Mesenchymal stem cell (in vitro differentiated cells and primary cell): ENCODE measurements around the gene ERBB4.

Experiments used
- DNase-seq: peaks from one replicate; pipeline ENCODE4 v3.0.0-alpha.2; 2013
- H2AFZ ChIP-seq: one replicate; pipeline ENCODE4 v1.6.1; 2013; ENCODE audit warnings: low read depth, mild to moderate bottlenecking, control low read depth, inconsistent platforms, low read length, moderate library complexity
- H2AK5ac ChIP-seq: 2 replicates; pipeline ENCODE4 v1.6.1; 2013; ENCODE audit warnings: low read length, moderate library complexity, mild to moderate bottlenecking, inconsistent platforms; ENCODE audit not compliant: severe bottlenecking
- H2BK120ac ChIP-seq: one replicate; pipeline ENCODE4 v1.6.1; 2013; ENCODE audit warnings: low read depth, mild to moderate bottlenecking, inconsistent platforms, low read length, moderate library complexity
- H2BK12ac ChIP-seq, 2 experiments: one replicate each; pipeline ENCODE4 v1.6.1; 2013; ENCODE audit warnings: inconsistent platforms in 2 of 2, low read length in 2 of 2, mild to moderate bottlenecking in 2 of 2, moderate library complexity in 2 of 2, control low read depth in 1 of 2
- H2BK15ac ChIP-seq: one replicate; pipeline ENCODE4 v1.6.1; 2013; ENCODE audit warnings: mild to moderate bottlenecking, low read depth, inconsistent platforms; ENCODE audit not compliant: poor library complexity, severe bottlenecking
- H2BK5ac ChIP-seq: 2 replicates; pipeline ENCODE4 v1.6.1; 2013; ENCODE audit warnings: low read depth, mild to moderate bottlenecking, low read length, control low read depth, inconsistent platforms; ENCODE audit not compliant: poor library complexity, severe bottlenecking
- H3K14ac ChIP-seq, 2 experiments: one replicate each; pipeline ENCODE4 v1.6.1; 2013; ENCODE audit warnings: inconsistent platforms in 2 of 2, low read length in 2 of 2, control low read depth in 1 of 2, mild to moderate bottlenecking in 1 of 2, moderate library complexity in 1 of 2
- H3K18ac ChIP-seq, 2 experiments: one replicate each; pipeline ENCODE4 v1.6.1; 2013; ENCODE audit warnings: inconsistent platforms in 2 of 2, low read length in 2 of 2, control low read depth in 1 of 2, low read depth in 1 of 2, mild to moderate bottlenecking in 1 of 2
- H3K23ac ChIP-seq, 2 experiments: one replicate each; pipeline ENCODE4 v1.6.1; 2013; ENCODE audit warnings: inconsistent platforms in 2 of 2, low read length in 2 of 2, mild to moderate bottlenecking in 2 of 2, moderate library complexity in 2 of 2, control low read depth in 1 of 2
- H3K27ac ChIP-seq: 2 replicates; pipeline ENCODE4 v1.5.1; 2013; ENCODE audit warnings: mild to moderate bottlenecking, moderate library complexity, low read length, control low read depth, inconsistent platforms; ENCODE audit not compliant: poor library complexity, severe bottlenecking
- H3K27me3 ChIP-seq, 2 experiments: 2 replicates each; pipeline versions ENCODE4 v1.6.1 to v1.7.0; 2013; ENCODE audit warnings: low read length in 2 of 2, mild to moderate bottlenecking in 2 of 2, moderate library complexity in 2 of 2, control low read depth in 1 of 2, inconsistent platforms in 1 of 2; ENCODE audit not compliant: control insufficient read depth in 1 of 2, insufficient read depth in 1 of 2
- H3K36me3 ChIP-seq, 2 experiments: 2 replicates each; pipeline versions ENCODE4 v1.6.1 to v1.7.0; 2013; ENCODE audit warnings: low read length in 2 of 2, control low read depth in 1 of 2, inconsistent platforms in 1 of 2, low read depth in 1 of 2, mild to moderate bottlenecking in 1 of 2; ENCODE audit not compliant: insufficient read depth in 2 of 2, control insufficient read depth in 1 of 2
- H3K4ac ChIP-seq, 2 experiments: one replicate each; pipeline ENCODE4 v1.6.1; 2013; ENCODE audit warnings: inconsistent platforms in 2 of 2, low read length in 2 of 2, mild to moderate bottlenecking in 2 of 2, moderate library complexity in 2 of 2, control low read depth in 1 of 2, low read depth in 1 of 2
- H3K4me1 ChIP-seq: 2 replicates; pipeline ENCODE4 v1.6.1; 2013; ENCODE audit warnings: low read depth, low read length, control low read depth; ENCODE audit not compliant: control insufficient read depth, insufficient read depth
- H3K4me2 ChIP-seq: 2 replicates; pipeline ENCODE4 v1.6.1; 2013; ENCODE audit warnings: low read length, mild to moderate bottlenecking, inconsistent platforms; ENCODE audit not compliant: poor library complexity, severe bottlenecking
- H3K4me3 ChIP-seq, 2 experiments: 2 replicates each; pipeline versions ENCODE4 v1.5.1 to v1.7.0; 2013; ENCODE audit warnings: low read length in 2 of 2, mild to moderate bottlenecking in 2 of 2, control low read depth in 1 of 2, low read depth in 1 of 2; ENCODE audit not compliant: insufficient read depth in 1 of 2
- H3K79me1 ChIP-seq: replicated peaks from 2 replicates; pipeline ENCODE4 v1.6.1; 2013; ENCODE audit warnings: mild to moderate bottlenecking, control low read depth, low read length, inconsistent platforms; ENCODE audit not compliant: poor library complexity, severe bottlenecking
- H3K9ac ChIP-seq: 2 replicates; pipeline ENCODE4 v1.7.0; 2013; ENCODE audit warnings: mild to moderate bottlenecking, low read length, moderate library complexity
- H3K9me3 ChIP-seq: 2 replicates; pipeline ENCODE4 v1.7.0; 2013; ENCODE audit warnings: mild to moderate bottlenecking, low read length; ENCODE audit not compliant: control insufficient read depth
- H4K8ac ChIP-seq: one replicate; pipeline ENCODE4 v1.6.1; 2013; ENCODE audit warnings: inconsistent platforms, mild to moderate bottlenecking, low read length, moderate library complexity
- H4K91ac ChIP-seq: one replicate; pipeline ENCODE4 v1.6.1; 2013; ENCODE audit warnings: mild to moderate bottlenecking, low read length, inconsistent platforms
- WGBS: methylation state at CpG from one replicate; pipeline ENCODE4 v1.1.7; 2013; ENCODE audit warnings: mixed read lengths; 5-methylcytosine and 5-hydroxymethylcytosine counted together

Gene ERBB4

DNA sequence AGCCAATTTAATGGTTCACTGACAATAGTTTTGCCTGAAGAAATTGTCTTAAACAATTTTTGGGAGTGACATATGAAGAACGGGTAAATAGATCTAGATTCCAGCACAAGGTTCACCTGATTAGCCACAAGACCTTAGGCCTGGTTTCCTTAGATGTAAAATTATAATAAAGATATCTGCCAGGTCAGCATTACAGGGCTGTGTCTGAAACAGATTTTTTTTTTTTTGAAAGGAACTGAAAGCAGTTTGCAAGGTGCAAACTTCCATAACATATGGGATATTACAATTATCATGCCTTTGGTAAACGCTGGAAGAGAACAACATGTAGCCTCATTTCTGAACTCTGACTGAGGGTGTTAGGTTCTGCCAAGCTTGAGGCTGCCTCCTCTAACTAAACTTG, 599.4 kb downstream of the ERBB4 start:
- Histone ChIP-seq H3K36me3 (no peaks in the 10 kb centered on the region), H3K27me3 (no peaks in the 10 kb centered on the region), H2BK5ac (no peak overlapping the region), H3K9me3 (no peaks in the 10 kb centered on the region), H2BK15ac (no peak overlapping the region), H3K14ac (no peak overlapping the region), H3K18ac (no peak overlapping the region), H2BK120ac (no peak overlapping the region), H3K79me1 (no peaks in the 10 kb centered on the region), H3K4me1 (no peaks in the 10 kb centered on the region), H4K91ac (no peak overlapping the region), H2BK12ac (no peak overlapping the region), H2AK5ac (no peak overlapping the region), H3K4me2 (no peak overlapping the region), H3K27ac (no peak overlapping the region), H4K8ac (no peak overlapping the region), H2AFZ (no peak overlapping the region), H3K9ac (no peak overlapping the region), H3K4ac (no peak overlapping the region), H3K4me3 (no peak overlapping the region), H3K23ac (no peak overlapping the region)
- no CpG with 5 or more reads among the region's 2 CpGs for WGBS
- no peak for DNase-seq

- H3K18ac ChIP-seq: no peak overlapping the region
- H3K9ac ChIP-seq: no peak overlapping the region
- H3K4ac ChIP-seq: no peak overlapping the region
- no peak overlapping the region for H2BK5ac ChIP-seq
- no peak overlapping the region for H3K4me2 ChIP-seq
- no CpG with 5 or more reads among the region's 1 CpG for whole genome bisulfite sequencing
- no peak for DNase-seq
- H3K23ac ChIP-seq: no peak overlapping the region
- H3K27ac ChIP-seq: no peak overlapping the region
- no peaks in the 10 kb centered on the region for H3K36me3 ChIP-seq
- no peak overlapping the region for H2BK12ac ChIP-seq
- no peaks in the 10 kb centered on the region for H3K9me3 ChIP-seq
- H2BK15ac ChIP-seq: no peak overlapping the region
- no peak overlapping the region for H3K14ac ChIP-seq
- H4K91ac ChIP-seq: no peak overlapping the region
- no peak overlapping the region for H2BK120ac ChIP-seq
- no peaks in the 10 kb centered on the region for H3K4me1 ChIP-seq
- H3K4me3 ChIP-seq: no peak overlapping the region
- H2AK5ac ChIP-seq: no peak overlapping the region
- H2AFZ ChIP-seq: no peak overlapping the region
- no peaks in the 10 kb centered on the region for H3K79me1 ChIP-seq
- H4K8ac ChIP-seq: no peak overlapping the region
- no peaks in the 10 kb centered on the region for H3K27me3 ChIP-seq
These were observed 603.8 kb downstream of the ERBB4 start for GRCh38 chr2:211934811-211935210.

GRCh38 chr2:211931314-211931713, 607.3 kb downstream of the ERBB4 start:
- WGBS: 88% methylated on average over 1 of the region's 3 CpGs
- Histone ChIP-seq H3K4me2 (no peak overlapping the region), H2BK5ac (no peak overlapping the region), H2BK12ac (no peak overlapping the region), H3K36me3 (no peaks in the 10 kb centered on the region), H3K4ac (no peak overlapping the region), H3K18ac (no peak overlapping the region), H3K9me3 (no peaks in the 10 kb centered on the region), H2AK5ac (no peak overlapping the region), H4K91ac (no peak overlapping the region), H3K9ac (no peak overlapping the region), H2AFZ (no peak overlapping the region), H3K4me1 (no peaks in the 10 kb centered on the region), H3K27ac (no peak overlapping the region), H4K8ac (no peak overlapping the region), H3K27me3 (no peaks in the 10 kb centered on the region), H3K79me1 (no peaks in the 10 kb centered on the region), H3K14ac (no peak overlapping the region), H2BK15ac (no peak overlapping the region), H2BK120ac (no peak overlapping the region), H3K4me3 (no peak overlapping the region), H3K23ac (no peak overlapping the region)
- DNase-seq: no peak

- no peak overlapping the region for H3K23ac ChIP-seq
- H2AFZ ChIP-seq: no peak overlapping the region
- no peak overlapping the region for H2BK12ac ChIP-seq
- H3K27ac ChIP-seq: no peak overlapping the region
- no peaks in the 10 kb centered on the region for H3K36me3 ChIP-seq
- H2BK15ac ChIP-seq: no peak overlapping the region
- no peak overlapping the region for H4K91ac ChIP-seq
- WGBS: 56% methylated on average over 2 of the region's 4 CpGs
- H3K14ac ChIP-seq: no peak overlapping the region
- peak; percentile 51 for DNase-seq
- H3K4me2 ChIP-seq: no peak overlapping the region
- H2BK120ac ChIP-seq: no peak overlapping the region
- no peak overlapping the region for H3K4ac ChIP-seq
- no peaks in the 10 kb centered on the region for H3K79me1 ChIP-seq
- no peaks in the 10 kb centered on the region for H3K27me3 ChIP-seq
- no peak overlapping the region for H3K9ac ChIP-seq
- H3K4me1 ChIP-seq: no peaks in the 10 kb centered on the region
- H3K4me3 ChIP-seq: no peak overlapping the region
- no peak overlapping the region for H4K8ac ChIP-seq
- H3K9me3 ChIP-seq: no peaks in the 10 kb centered on the region
- no peak overlapping the region for H3K18ac ChIP-seq
- H2AK5ac ChIP-seq: no peak overlapping the region
- H2BK5ac ChIP-seq: no peak overlapping the region
These were observed 608.3 kb downstream of the ERBB4 start for GRCh38 chr2:211930331-211930730.
